ENCODE measurements around the gene SELENOF.
A peak's percentile ranks its signal among the peaks of the same experiment; 100 is the strongest.

The SELENOF gene

GRCh38 chr1:86933562-86934377 is 19.8 kb upstream of the SELENOF start:
- Histone ChIP-seq H3K9me3 (ENCODE audit: low read length) (no peaks in the 10 kb centered on the region), H2AFZ (ENCODE audit: low read length) (no peak overlapping the region), H3K4me2 (ENCODE audit: low read length) (peak overlapping the region; percentile 67), H3K9ac (ENCODE audit: low read length) (peak overlapping the region; percentile 52), H3K4me3 (ENCODE audit: low read depth, low read length, poor library complexity, severe bottlenecking) (peak overlapping the region; percentile 28), H3K27ac (ENCODE audit: low read depth, low read length, poor library complexity, severe bottlenecking) (peak overlapping the region; percentile 87), H4K20me1 (ENCODE audit: insufficient read depth, low read length) (no peaks in the 10 kb centered on the region), H3K9me2 (ENCODE audit: low read depth, low read length) (no peaks in the 10 kb centered on the region), H3K36me3 (ENCODE audit: insufficient read depth, low read length) (no peaks in the 10 kb centered on the region), H3K4me1 (ENCODE audit: insufficient read depth, low read length, severe bottlenecking) (peaks cover 83% of the 10 kb centered on the region), H3K79me2 (ENCODE audit: insufficient read depth, low read length) (peaks cover 100% of the 10 kb centered on the region), H3K27me3 (ENCODE audit: insufficient read depth, low read length) (no peaks in the 10 kb centered on the region), H3F3A (ENCODE audit: insufficient read depth, low read length) (no peaks in the 10 kb centered on the region; the same call in 1 of the 2 replicates)
- TF ChIP-seq, protein P1, sequence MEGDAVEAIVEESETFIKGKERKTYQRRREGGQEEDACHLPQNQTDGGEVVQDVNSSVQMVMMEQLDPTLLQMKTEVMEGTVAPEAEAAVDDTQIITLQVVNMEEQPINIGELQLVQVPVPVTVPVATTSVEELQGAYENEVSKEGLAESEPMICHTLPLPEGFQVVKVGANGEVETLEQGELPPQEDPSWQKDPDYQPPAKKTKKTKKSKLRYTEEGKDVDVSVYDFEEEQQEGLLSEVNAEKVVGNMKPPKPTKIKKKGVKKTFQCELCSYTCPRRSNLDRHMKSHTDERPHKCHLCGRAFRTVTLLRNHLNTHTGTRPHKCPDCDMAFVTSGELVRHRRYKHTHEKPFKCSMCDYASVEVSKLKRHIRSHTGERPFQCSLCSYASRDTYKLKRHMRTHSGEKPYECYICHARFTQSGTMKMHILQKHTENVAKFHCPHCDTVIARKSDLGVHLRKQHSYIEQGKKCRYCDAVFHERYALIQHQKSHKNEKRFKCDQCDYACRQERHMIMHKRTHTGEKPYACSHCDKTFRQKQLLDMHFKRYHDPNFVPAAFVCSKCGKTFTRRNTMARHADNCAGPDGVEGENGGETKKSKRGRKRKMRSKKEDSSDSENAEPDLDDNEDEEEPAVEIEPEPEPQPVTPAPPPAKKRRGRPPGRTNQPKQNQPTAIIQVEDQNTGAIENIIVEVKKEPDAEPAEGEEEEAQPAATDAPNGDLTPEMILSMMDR (IDR thresholded peaks at IDR 0.05; ENCODE audit: low read length) = no peak; the same call in 1 of the 2 replicates
- no peak for TF ChIP-seq EZH2 (IDR thresholded peaks at IDR 0.05; ENCODE audit: borderline replicate concordance, low read length)

DNA sequence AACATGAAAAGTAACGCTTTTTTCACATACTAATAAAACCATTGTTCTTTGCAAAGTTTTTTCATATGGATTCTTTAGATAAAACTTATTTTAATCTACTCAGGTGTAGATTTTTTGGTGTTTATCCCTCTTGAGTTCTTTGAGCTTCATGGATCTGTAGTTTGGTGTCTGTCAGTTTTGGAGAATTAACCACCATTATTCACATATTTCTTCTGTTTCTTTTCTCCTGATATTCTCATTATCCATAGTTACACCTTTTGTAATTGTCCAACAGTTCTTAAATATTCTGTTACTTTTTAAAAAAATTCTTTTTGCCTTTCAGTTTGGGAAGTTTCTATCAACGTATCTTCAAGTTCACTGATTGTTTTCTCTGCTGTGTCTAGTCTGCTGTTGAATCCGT is 19.1 kb upstream of the SELENOF start:
- Histone ChIP-seq H3K9ac (ENCODE audit: low read length) (peak overlapping the region; percentile 52), H3F3A (ENCODE audit: insufficient read depth, low read length) (no peaks in the 10 kb centered on the region; the same call in 1 of the 2 replicates), H3K4me3 (ENCODE audit: low read depth, low read length, poor library complexity, severe bottlenecking) (peak overlapping the region; percentile 28), H4K20me1 (ENCODE audit: insufficient read depth, low read length) (no peaks in the 10 kb centered on the region), H3K36me3 (ENCODE audit: insufficient read depth, low read length) (no peaks in the 10 kb centered on the region), H3K9me2 (ENCODE audit: low read depth, low read length) (no peaks in the 10 kb centered on the region), H3K4me1 (ENCODE audit: insufficient read depth, low read length, severe bottlenecking) (peaks cover 83% of the 10 kb centered on the region), H3K79me2 (ENCODE audit: insufficient read depth, low read length) (peaks cover 100% of the 10 kb centered on the region), H3K27me3 (ENCODE audit: insufficient read depth, low read length) (no peaks in the 10 kb centered on the region), H3K27ac (ENCODE audit: low read depth, low read length, poor library complexity, severe bottlenecking) (peak overlapping the region; percentile 87), H2AFZ (ENCODE audit: low read length) (no peak overlapping the region), H3K9me3 (ENCODE audit: low read length) (no peaks in the 10 kb centered on the region), H3K4me2 (ENCODE audit: low read length) (peak overlapping the region; percentile 67)
- no peak for TF ChIP-seq EZH2 (IDR thresholded peaks at IDR 0.05; ENCODE audit: borderline replicate concordance, low read length)
- TF ChIP-seq, protein P1 (IDR thresholded peaks at IDR 0.05; ENCODE audit: low read length) = no peak

GRCh38 chr1:86928819-86929218 is 14.9 kb upstream of the SELENOF start:
- no peaks in the 10 kb centered on the region for H3K27me3 ChIP-seq (ENCODE audit: insufficient read depth, low read length)
- no peak overlapping the region for H3K9ac ChIP-seq (ENCODE audit: low read length)
- no peak overlapping the region for H3K4me3 ChIP-seq (ENCODE audit: low read depth, low read length, poor library complexity, severe bottlenecking)
- no peak for TF ChIP-seq EZH2 (IDR thresholded peaks at IDR 0.05; ENCODE audit: borderline replicate concordance, low read length)
- TF ChIP-seq, protein P1 (IDR thresholded peaks at IDR 0.05; ENCODE audit: low read length) = no peak
- H2AFZ ChIP-seq (ENCODE audit: low read length) = no peak overlapping the region
- H3K36me3 ChIP-seq (ENCODE audit: insufficient read depth, low read length) = peaks cover 9% of the 10 kb centered on the region
- no peaks in the 10 kb centered on the region for H4K20me1 ChIP-seq (ENCODE audit: insufficient read depth, low read length)
- no peaks in the 10 kb centered on the region; the same call in 1 of the 2 replicates for H3F3A ChIP-seq (ENCODE audit: insufficient read depth, low read length)
- peaks cover 91% of the 10 kb centered on the region for H3K79me2 ChIP-seq (ENCODE audit: insufficient read depth, low read length)
- no peaks in the 10 kb centered on the region for H3K9me2 ChIP-seq (ENCODE audit: low read depth, low read length)
- H3K4me2 ChIP-seq (ENCODE audit: low read length) = no peak overlapping the region; the same call in 1 of the 2 replicates
- H3K4me1 ChIP-seq (ENCODE audit: insufficient read depth, low read length, severe bottlenecking) = peaks cover 61% of the 10 kb centered on the region
- H3K9me3 ChIP-seq (ENCODE audit: low read length) = peaks cover 6% of the 10 kb centered on the region
- peak overlapping the region; percentile 25 for H3K27ac ChIP-seq (ENCODE audit: low read depth, low read length, poor library complexity, severe bottlenecking)

Measured in OCI-LY1 (cell line).